ENCODE measurements around the gene ME1. TPM values are rescaled to one million over a fixed set of nuclear protein-coding genes. Genes with fewer than 3 reads are reported as not detected.

Gene ME1
- total and polyA plus RNA-seq, 2 of the 13 experiments (the other 11 are each of a cell fraction or from before 2014, with no cell fraction given): not detected

DNA sequence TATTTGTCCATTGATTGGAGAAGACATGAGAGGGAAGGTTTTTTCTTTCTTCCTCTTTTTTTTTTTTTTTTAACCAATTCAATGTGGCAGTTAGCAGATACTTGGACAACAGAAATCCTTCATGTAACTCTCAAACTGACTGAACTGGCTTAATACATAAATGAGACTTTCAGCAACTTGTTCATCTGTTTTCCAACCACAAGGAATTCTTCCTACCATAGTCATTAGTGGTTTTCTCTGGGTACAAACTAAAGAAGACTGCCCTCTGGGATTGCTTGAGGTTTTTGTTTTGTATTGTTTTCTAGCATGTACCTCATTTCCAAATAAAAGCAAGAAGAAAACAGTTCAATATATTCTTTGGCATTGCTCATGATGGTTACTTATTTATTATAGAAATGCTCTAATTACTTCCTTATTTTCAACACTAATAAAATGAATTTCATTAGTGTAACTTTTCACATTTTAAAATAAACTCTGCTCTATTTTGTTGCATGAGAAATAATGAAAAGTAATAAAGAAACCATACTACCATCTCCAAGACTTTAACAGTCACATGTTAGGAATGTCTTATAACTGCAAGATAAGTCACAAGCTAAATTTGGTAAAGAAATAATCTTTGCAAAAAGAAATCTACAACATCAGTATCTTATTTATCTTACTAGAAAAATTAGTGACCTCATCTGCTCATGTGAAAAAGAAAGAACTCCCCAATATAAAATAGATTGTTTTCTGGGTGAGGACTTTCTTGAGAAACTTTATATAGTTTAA lies 52.0 kb downstream of the ME1 start:
- FAIRE-seq: no peak

More for the DNA sequence above, 52.0 kb downstream of the ME1 start:
- H3K4me1 ChIP-seq (ENCODE audit: insufficient read depth, low read length): no peaks in the 10 kb centered on the region
- no peaks in the 10 kb centered on the region for H3K79me2 ChIP-seq (ENCODE audit: insufficient read depth, low read length)
- no peak overlapping the region for H3K9ac ChIP-seq (ENCODE audit: insufficient read depth, low read depth, low read length)
- no peak overlapping the region for H2AFZ ChIP-seq (ENCODE audit: low read length)
- POLR2A ChIA-PET: no interaction called here
- in situ Hi-C loops (cut with HindIII; ENCODE audit: extremely low pct_ligation_motif_present, low pct_unique_long_range_greater_than_20kb): no loop called here
- no TSS peak for BruUV-seq (replicated peaks)
- no peak for DNase-seq (ENCODE audit: low spot score)
- CTCF ChIA-PET (ENCODE audit: low intra/inter-chr PET ratio, low total read pairs): no interaction called here
- H3K4me3 ChIP-seq (replicated peaks in 1 of 3; ENCODE audit: insufficient read depth in 1 of 3, low read depth in 2 of 3, low read length in 3 of 3): no peak overlapping the region
- TF ChIP-seq EP300 (IDR thresholded peaks at IDR 0.05; ENCODE audit: low read depth in 2 of 2, low read length in 2 of 2) (no peak), EP300 (CRISPR knock-in tag; IDR thresholded peaks at IDR 0.05; ENCODE audit: borderline replicate concordance) (no peak), ZNF773 (CRISPR knock-in tag; IDR thresholded peaks at IDR 0.05; ENCODE audit: borderline replicate concordance) (no peak), XRCC5 (optimal IDR thresholded peaks at IDR 0.05; ENCODE audit: low read length) (no peak), NFKBIZ (CRISPR knock-in tag; IDR thresholded peaks at IDR 0.05) (no peak), TOPORS (CRISPR knock-in tag; IDR thresholded peaks at IDR 0.05) (no peak), RBM22 (optimal IDR thresholded peaks at IDR 0.05; ENCODE audit: low read length) (no peak), CBFB (CRISPR knock-in tag; IDR thresholded peaks at IDR 0.05) (no peak), ZMYM2 (CRISPR knock-in tag; IDR thresholded peaks at IDR 0.05) (no peak), ZEB1 (IDR thresholded peaks at IDR 0.05; ENCODE audit: insufficient replicate concordance, low read depth) (no peak), ZNF451 (CRISPR knock-in tag; IDR thresholded peaks at IDR 0.05) (no peak), ISL2 (CRISPR knock-in tag; IDR thresholded peaks at IDR 0.05) (no peak), BORCS8-MEF2B (CRISPR knock-in tag; IDR thresholded peaks at IDR 0.05) (no peak), GMEB2 (CRISPR knock-in tag; IDR thresholded peaks at IDR 0.05; ENCODE audit: low read depth) (no peak), PCBP2 (optimal IDR thresholded peaks at IDR 0.05; ENCODE audit: low read depth, low read length, poor library complexity, severe bottlenecking) (no peak), ZNF552 (CRISPR knock-in tag; IDR thresholded peaks at IDR 0.05; ENCODE audit: borderline replicate concordance) (no peak), CBX1 (IDR thresholded peaks at IDR 0.05; ENCODE audit: low read depth) (no peak), BATF2 (CRISPR knock-in tag; IDR thresholded peaks at IDR 0.05) (no peak)
- TF ChIP-seq, protein P1, sequence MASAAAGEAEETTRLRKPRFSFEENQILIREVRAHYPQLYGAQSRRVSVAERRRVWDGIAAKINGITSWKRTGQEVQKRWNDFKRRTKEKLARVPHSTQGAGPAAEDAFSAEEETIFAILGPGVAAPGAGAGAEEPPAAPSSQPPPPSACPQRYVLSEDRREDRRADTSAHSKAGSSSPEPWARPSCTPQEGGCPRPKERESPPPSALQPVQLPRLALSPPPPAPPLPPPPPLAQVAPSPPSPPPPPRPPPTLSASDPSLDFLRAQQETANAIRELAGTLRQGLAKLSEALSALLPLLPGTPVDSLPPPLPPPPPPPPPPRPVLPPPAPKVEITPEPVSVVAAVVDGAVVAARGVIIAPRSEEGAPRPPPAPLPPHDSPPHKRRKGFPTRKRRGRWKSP (CRISPR knock-in tag; IDR thresholded peaks at IDR 0.05): no peak
- TF ChIP-seq, protein P2, sequence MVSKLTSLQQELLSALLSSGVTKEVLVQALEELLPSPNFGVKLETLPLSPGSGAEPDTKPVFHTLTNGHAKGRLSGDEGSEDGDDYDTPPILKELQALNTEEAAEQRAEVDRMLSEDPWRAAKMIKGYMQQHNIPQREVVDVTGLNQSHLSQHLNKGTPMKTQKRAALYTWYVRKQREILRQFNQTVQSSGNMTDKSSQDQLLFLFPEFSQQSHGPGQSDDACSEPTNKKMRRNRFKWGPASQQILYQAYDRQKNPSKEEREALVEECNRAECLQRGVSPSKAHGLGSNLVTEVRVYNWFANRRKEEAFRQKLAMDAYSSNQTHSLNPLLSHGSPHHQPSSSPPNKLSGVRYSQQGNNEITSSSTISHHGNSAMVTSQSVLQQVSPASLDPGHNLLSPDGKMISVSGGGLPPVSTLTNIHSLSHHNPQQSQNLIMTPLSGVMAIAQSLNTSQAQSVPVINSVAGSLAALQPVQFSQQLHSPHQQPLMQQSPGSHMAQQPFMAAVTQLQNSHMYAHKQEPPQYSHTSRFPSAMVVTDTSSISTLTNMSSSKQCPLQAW (CRISPR knock-in tag; IDR thresholded peaks at IDR 0.05): no peak
- H3K27ac ChIP-seq (ENCODE audit: extremely low read length, insufficient read depth, low read length): no peak overlapping the region
- H3K27me3 ChIP-seq (ENCODE audit: control insufficient read depth in 1 of 2, insufficient read depth in 2 of 2, low read length in 2 of 2): no peaks in the 10 kb centered on the region
- ATAC-seq: no peak
- no peaks in the 10 kb centered on the region for H3K9me3 ChIP-seq (ENCODE audit: low read length)
- intact Hi-C loops (cut with micrococcal nuclease; ENCODE audit: unreplicated experiment): no loop called here
- H4K20me1 ChIP-seq (ENCODE audit: insufficient read depth, low read length): no peaks in the 10 kb centered on the region
- H3K4me2 ChIP-seq (ENCODE audit: low read depth, low read length): no peak overlapping the region
- H3K36me3 ChIP-seq (replicated peaks in 1 of 2; ENCODE audit: control insufficient read depth in 1 of 2, insufficient read depth in 2 of 2, low read length in 2 of 2): no peaks in the 10 kb centered on the region
